Glutamatergic neuron (in vitro differentiated cells): ENCODE data around the gene DCAF15. TPM values are rescaled to one million over a fixed set of nuclear protein-coding genes. Genes with fewer than 3 reads are reported as not detected.

Experiments
- DNase-seq: peaks from one replicate; pipeline ENCODE4 v3.0.0; 2022
- H3K27ac Mint-ChIP-seq: one replicate; pipeline ENCODE4 v1.8.0; 2020; ENCODE audit warnings: mild to moderate bottlenecking, mixed read lengths, inconsistent platforms; ENCODE audit not compliant: unreplicated experiment
- H3K27me3 Mint-ChIP-seq: one replicate; pipeline ENCODE4 v1.8.0; 2020; ENCODE audit warnings: mild to moderate bottlenecking, moderate library complexity, mixed read lengths, inconsistent platforms; ENCODE audit not compliant: unreplicated experiment
- H3K36me3 Mint-ChIP-seq: one replicate; pipeline ENCODE4 v1.8.0; 2020; ENCODE audit warnings: mild to moderate bottlenecking, mixed read lengths, inconsistent platforms; ENCODE audit not compliant: unreplicated experiment
- H3K4me1 Mint-ChIP-seq: one replicate; pipeline ENCODE4 v1.8.0; 2020; ENCODE audit warnings: mild to moderate bottlenecking, low read depth, mixed read lengths, inconsistent platforms; ENCODE audit not compliant: unreplicated experiment
- H3K4me3 Mint-ChIP-seq: one replicate; pipeline ENCODE4 v1.8.0; 2020; ENCODE audit warnings: mild to moderate bottlenecking, mixed read lengths, inconsistent platforms; ENCODE audit not compliant: unreplicated experiment
- H3K9me3 Mint-ChIP-seq: one replicate; pipeline ENCODE4 v1.8.0; 2020; ENCODE audit warnings: mild to moderate bottlenecking, moderate library complexity, mixed read lengths, inconsistent platforms; ENCODE audit not compliant: unreplicated experiment
- total RNA-seq: library from RNA; stranded (reverse); fragmentation: NEBNext Ultra II Directional; extraction: Animal tissue kit (Norgen Biotek cat#: 25700); gene quantifications from one replicate; pipeline ENCODE4 v1.2.1, GENCODE V29; 2021; ENCODE audit not compliant: unreplicated experiment
- TF ChIP-seq, protein P1 (sequence below): fragments of 200-600 bp; sonication (generic); IDR thresholded peaks from one replicate; pipeline ENCODE4 v1.5.0; 2021; ENCODE audit not compliant: partially characterized antibody, unreplicated experiment

DCAF15 gene
- total RNA-seq, 1 donor from 2014 or later = 84.4 TPM

- no peak overlapping the region for H3K4me3 Mint-ChIP-seq
- H3K27ac Mint-ChIP-seq = no peak overlapping the region
- peaks cover 2% of the 10 kb centered on the region for H3K27me3 Mint-ChIP-seq
- no peaks in the 10 kb centered on the region for H3K36me3 Mint-ChIP-seq
- H3K9me3 Mint-ChIP-seq = no peaks in the 10 kb centered on the region
- TF ChIP-seq, protein P1, sequence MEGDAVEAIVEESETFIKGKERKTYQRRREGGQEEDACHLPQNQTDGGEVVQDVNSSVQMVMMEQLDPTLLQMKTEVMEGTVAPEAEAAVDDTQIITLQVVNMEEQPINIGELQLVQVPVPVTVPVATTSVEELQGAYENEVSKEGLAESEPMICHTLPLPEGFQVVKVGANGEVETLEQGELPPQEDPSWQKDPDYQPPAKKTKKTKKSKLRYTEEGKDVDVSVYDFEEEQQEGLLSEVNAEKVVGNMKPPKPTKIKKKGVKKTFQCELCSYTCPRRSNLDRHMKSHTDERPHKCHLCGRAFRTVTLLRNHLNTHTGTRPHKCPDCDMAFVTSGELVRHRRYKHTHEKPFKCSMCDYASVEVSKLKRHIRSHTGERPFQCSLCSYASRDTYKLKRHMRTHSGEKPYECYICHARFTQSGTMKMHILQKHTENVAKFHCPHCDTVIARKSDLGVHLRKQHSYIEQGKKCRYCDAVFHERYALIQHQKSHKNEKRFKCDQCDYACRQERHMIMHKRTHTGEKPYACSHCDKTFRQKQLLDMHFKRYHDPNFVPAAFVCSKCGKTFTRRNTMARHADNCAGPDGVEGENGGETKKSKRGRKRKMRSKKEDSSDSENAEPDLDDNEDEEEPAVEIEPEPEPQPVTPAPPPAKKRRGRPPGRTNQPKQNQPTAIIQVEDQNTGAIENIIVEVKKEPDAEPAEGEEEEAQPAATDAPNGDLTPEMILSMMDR = no peak
- peaks cover 8% of the 10 kb centered on the region for H3K4me1 Mint-ChIP-seq
- no peak for DNase-seq
These were observed 29.7 kb downstream of the DCAF15 start for GRCh38 chr19:13981988-13982501.

DNA sequence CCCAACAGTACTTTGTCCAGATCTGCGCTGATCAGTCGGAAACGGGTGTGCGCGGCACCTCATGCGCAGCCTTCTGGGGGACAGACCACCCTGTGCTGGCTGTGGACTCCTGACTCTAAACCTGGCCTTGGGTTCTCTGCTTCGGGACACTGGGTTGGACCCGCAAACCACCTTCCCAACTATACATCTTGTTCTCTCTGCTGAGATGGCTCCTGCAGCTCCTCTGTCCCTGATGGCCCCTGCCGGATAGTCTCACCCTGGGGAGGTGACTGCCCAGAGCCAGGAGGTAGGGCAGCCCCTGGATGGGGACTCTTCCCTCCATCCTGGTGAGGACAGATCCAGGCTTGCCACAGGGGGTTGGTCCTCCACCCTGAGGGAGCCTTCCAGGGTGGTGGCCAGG is 30.5 kb downstream of the DCAF15 start:
- H3K27me3 Mint-ChIP-seq = peaks cover 2% of the 10 kb centered on the region
- no peaks in the 10 kb centered on the region for H3K36me3 Mint-ChIP-seq
- H3K4me1 Mint-ChIP-seq = peaks cover 8% of the 10 kb centered on the region
- DNase-seq = no peak
- no peaks in the 10 kb centered on the region for H3K9me3 Mint-ChIP-seq
- no peak overlapping the region for H3K4me3 Mint-ChIP-seq
- no peak overlapping the region for H3K27ac Mint-ChIP-seq
- TF ChIP-seq, protein P1 = no peak

GRCh38 chr19:13983213-13983889 is 31.0 kb downstream of the DCAF15 start:
- Mint-ChIP-seq H3K27me3 (peaks cover 2% of the 10 kb centered on the region), H3K27ac (no peak overlapping the region), H3K4me1 (peaks cover 8% of the 10 kb centered on the region), H3K4me3 (no peak overlapping the region), H3K36me3 (no peaks in the 10 kb centered on the region), H3K9me3 (no peaks in the 10 kb centered on the region)
- TF ChIP-seq, protein P1 = no peak
- no peak for DNase-seq

DNA sequence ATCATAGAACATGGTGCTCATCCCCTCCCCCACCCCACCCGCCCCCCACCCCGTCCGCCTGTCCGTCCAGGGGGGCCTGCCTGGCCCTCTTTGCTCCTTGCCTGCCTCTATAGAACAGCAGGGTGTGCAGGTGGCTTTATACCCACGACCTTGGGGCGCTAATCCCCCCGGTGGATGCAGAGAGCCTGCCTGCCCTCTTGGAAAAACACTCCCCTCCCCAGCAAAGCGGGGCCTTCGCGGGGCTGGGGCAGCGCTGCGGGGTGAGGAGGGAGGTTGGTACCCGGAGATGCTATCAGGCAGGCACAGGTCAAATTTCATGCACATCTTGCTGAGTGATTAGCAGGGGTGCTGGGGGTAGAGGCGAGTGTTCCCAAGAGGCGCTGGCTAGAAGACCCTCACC is 31.9 kb downstream of the DCAF15 start:
- H3K4me3 Mint-ChIP-seq = no peak overlapping the region
- TF ChIP-seq, protein P1 = no peak
- no peak for DNase-seq
- peaks cover 4% of the 10 kb centered on the region for H3K27me3 Mint-ChIP-seq
- H3K4me1 Mint-ChIP-seq = peaks cover 8% of the 10 kb centered on the region
- no peaks in the 10 kb centered on the region for H3K36me3 Mint-ChIP-seq
- no peaks in the 10 kb centered on the region for H3K9me3 Mint-ChIP-seq
- no peak overlapping the region for H3K27ac Mint-ChIP-seq
